PC-9 (cell line): ENCODE measurements around the gene DLEC1. TPM values are rescaled to one million over a fixed set of nuclear protein-coding genes. Genes with fewer than 3 reads are reported as not detected.

Experiments
- BruUV-seq: library from RNA; stranded (reverse); fragments of 400-500 nt; replicated peaks from 2 replicates; lab custom pipeline; 2021; lab: Mats Ljungman, UMichigan
- CTCF ChIA-PET: fragments of 300-600 bp; sonication (Branson Sonifier 250); formaldehyde crosslinking; loops from one replicate; lab custom pipeline; 2022; ENCODE audit warnings: antibody characterized with exemption; lab: Charles Lee
- POLR2A ChIA-PET: fragments of 300-600 bp; sonication (Branson Sonifier 250); formaldehyde crosslinking; loops from one replicate; lab custom pipeline; 2022; ENCODE audit warnings: antibody characterized with exemption; ENCODE audit not compliant: unreplicated experiment; lab: Charles Lee
- DNase-seq, 2 experiments: peaks; one replicate each; pipeline versions ENCODE4 v3.0.0 to v3.0.0-alpha.2; 2015 to 2022; ENCODE audit warnings: mixed read lengths in 1 of 2
- H2AFZ ChIP-seq: fragments of 200-600 bp; sonication (generic); 2 replicates; pipeline ENCODE4 v1.8.1; 2017; ENCODE audit warnings: antibody characterized with exemption
- H3F3A ChIP-seq: fragments of 200-600 bp; sonication (generic); 2 replicates; pipeline ENCODE4 v1.8.1; 2017; ENCODE audit warnings: antibody characterized with exemption, mild to moderate bottlenecking, low read depth; ENCODE audit not compliant: insufficient read depth
- H3K27ac ChIP-seq: fragments of 200-600 bp; sonication (generic); 2 replicates; pipeline ENCODE4 v1.6.1; 2016; ENCODE audit warnings: mixed run types
- H3K27me3 ChIP-seq: fragments of 200-600 bp; sonication (generic); 2 replicates; pipeline ENCODE4 v1.6.1; 2016; ENCODE audit warnings: low read depth, mixed run types; ENCODE audit not compliant: insufficient read depth
- H3K36me3 ChIP-seq: fragments of 200-600 bp; sonication (generic); 2 replicates; pipeline ENCODE4 v1.6.1; 2016; ENCODE audit warnings: low read depth, mixed run types
- H3K4me1 ChIP-seq: fragments of 200-600 bp; sonication (generic); replicated peaks from 2 replicates; pipeline ENCODE4 v1.6.1; 2016; ENCODE audit warnings: mixed run types; ENCODE audit not compliant: insufficient read depth
- H3K4me2 ChIP-seq: fragments of 200-600 bp; sonication (generic); 2 replicates; pipeline ENCODE4 v1.6.1; 2017; ENCODE audit warnings: mixed run types
- H3K4me3 ChIP-seq: fragments of 200-600 bp; sonication (generic); 2 replicates; pipeline ENCODE4 v1.6.1; 2016; ENCODE audit warnings: mixed run types
- H3K79me2 ChIP-seq: fragments of 200-600 bp; sonication (generic); 2 replicates; pipeline ENCODE4 v1.6.1; 2017; ENCODE audit warnings: low read depth, mixed run types
- H3K9me2 ChIP-seq: fragments of 200-600 bp; sonication (generic); 2 replicates; pipeline ENCODE4 v1.8.1; 2017; ENCODE audit warnings: mild to moderate bottlenecking; ENCODE audit not compliant: insufficient read depth
- H3K9me3 ChIP-seq: fragments of 200-600 bp; sonication (generic); 2 replicates; pipeline ENCODE4 v1.8.1; 2016; ENCODE audit warnings: low read depth; ENCODE audit not compliant: insufficient read depth
- H4K20me1 ChIP-seq: fragments of 200-600 bp; sonication (generic); 2 replicates; pipeline ENCODE4 v1.8.1; 2017; ENCODE audit not compliant: insufficient read depth
- EZH2 ChIP-seq: fragments of 200-600 bp; sonication (generic); IDR thresholded peaks from 2 replicates; pipeline ENCODE4 v1.8.0; 2017; ENCODE audit warnings: antibody characterized with exemption, low read depth
- intact Hi-C: fragments of 100-400 bp; cut with micrococcal nuclease; formaldehyde crosslinking; loops from one replicate; pipeline ENCODE4 v1.10.0; 2022; ENCODE audit not compliant: unreplicated experiment
- total RNA-seq: library from RNA; stranded (reverse); gene quantifications from 2 replicates; pipeline ENCODE4 v1.2.3, GENCODE V29; 2021
- TF ChIP-seq, protein P1 (sequence below): fragments of 200-600 bp; sonication (generic); conservative IDR thresholded peaks from 2 replicates; pipeline ENCODE4 v1.6.1; 2017; ENCODE audit warnings: mixed run types, antibody characterized with exemption, mild to moderate bottlenecking, moderate library complexity

DLEC1 gene
- total RNA-seq, 1 experiment from 2014 or later, result 0.35 TPM

DNA sequence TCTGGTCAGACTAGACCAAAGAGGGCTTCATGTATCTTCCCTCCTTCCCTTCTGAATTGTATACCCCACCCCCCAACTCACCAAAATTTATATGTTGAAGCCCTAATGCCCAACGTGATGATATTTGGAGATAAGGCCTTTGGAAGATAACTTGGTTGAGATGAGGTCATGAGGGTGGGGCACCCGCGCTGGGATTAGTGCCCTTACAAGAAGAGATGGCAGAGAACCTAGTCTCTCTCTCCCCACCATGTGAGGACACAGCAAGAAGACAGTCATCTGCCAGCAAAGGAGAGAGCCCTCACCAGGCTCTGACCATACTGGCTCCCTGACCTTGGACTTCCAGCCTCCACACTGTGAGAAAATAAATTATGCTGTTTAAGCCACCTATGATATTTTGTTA, 23.0 kb upstream of the DLEC1 start:
- intact Hi-C loops, result no loop called here
- CTCF ChIA-PET, result interaction anchor here (0.7 kb wide), 1 partner anchor 271 kb away, joined by 3 read pairs; no protein-coding TSS in a partner anchor
- no peak overlapping the region for H2AFZ ChIP-seq
- no TSS peak for BruUV-seq
- POLR2A ChIA-PET, result interaction anchor here (0.6 kb wide), 1 partner anchor 121 kb away, joined by 4 read pairs; the partner anchor contains the start of gene ACAA1
- H4K20me1 ChIP-seq, result no peaks in the 10 kb centered on the region
- H3K36me3 ChIP-seq, result no peaks in the 10 kb centered on the region
- no peak overlapping the region for H3K4me2 ChIP-seq
- no peaks in the 10 kb centered on the region for H3K79me2 ChIP-seq
- H3K4me1 ChIP-seq, result no peaks in the 10 kb centered on the region
- DNase-seq, result no peak
- no peaks in the 10 kb centered on the region for H3K9me2 ChIP-seq
- H3F3A ChIP-seq, result no peaks in the 10 kb centered on the region
- no peaks in the 10 kb centered on the region for H3K9me3 ChIP-seq
- H3K27ac ChIP-seq, result no peak overlapping the region
- H3K27me3 ChIP-seq, result no peaks in the 10 kb centered on the region
- no peak overlapping the region for H3K4me3 ChIP-seq
- no peak for TF ChIP-seq EZH2
- TF ChIP-seq, protein P1, sequence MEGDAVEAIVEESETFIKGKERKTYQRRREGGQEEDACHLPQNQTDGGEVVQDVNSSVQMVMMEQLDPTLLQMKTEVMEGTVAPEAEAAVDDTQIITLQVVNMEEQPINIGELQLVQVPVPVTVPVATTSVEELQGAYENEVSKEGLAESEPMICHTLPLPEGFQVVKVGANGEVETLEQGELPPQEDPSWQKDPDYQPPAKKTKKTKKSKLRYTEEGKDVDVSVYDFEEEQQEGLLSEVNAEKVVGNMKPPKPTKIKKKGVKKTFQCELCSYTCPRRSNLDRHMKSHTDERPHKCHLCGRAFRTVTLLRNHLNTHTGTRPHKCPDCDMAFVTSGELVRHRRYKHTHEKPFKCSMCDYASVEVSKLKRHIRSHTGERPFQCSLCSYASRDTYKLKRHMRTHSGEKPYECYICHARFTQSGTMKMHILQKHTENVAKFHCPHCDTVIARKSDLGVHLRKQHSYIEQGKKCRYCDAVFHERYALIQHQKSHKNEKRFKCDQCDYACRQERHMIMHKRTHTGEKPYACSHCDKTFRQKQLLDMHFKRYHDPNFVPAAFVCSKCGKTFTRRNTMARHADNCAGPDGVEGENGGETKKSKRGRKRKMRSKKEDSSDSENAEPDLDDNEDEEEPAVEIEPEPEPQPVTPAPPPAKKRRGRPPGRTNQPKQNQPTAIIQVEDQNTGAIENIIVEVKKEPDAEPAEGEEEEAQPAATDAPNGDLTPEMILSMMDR, result no peak

DNA sequence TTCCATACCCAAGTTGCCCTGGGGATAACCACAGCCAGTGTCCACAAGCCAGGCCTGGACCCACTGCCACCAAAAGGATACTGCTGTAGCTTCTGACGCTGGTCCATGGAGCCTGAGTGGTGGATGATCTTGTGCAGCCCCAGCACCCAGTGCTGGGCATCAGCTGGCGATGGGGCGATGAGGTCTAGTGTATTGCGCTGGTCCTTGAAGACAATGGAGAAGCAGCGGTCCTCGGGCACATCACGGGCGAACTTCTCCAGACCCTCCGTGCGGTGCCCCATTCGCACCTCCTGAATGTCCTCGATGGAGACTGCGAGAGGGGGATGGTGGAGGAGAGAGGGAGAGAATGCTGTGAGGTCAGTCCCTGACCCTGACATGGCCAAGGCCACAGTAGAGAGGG, 22.6 kb upstream of the DLEC1 start:
- Histone ChIP-seq H3K36me3 (no peaks in the 10 kb centered on the region), H3F3A (no peaks in the 10 kb centered on the region), H3K27ac (no peak overlapping the region), H3K4me1 (no peaks in the 10 kb centered on the region), H3K27me3 (no peaks in the 10 kb centered on the region), H3K9me3 (no peaks in the 10 kb centered on the region), H3K9me2 (no peaks in the 10 kb centered on the region), H4K20me1 (no peaks in the 10 kb centered on the region), H3K4me2 (no peak overlapping the region), H3K4me3 (no peak overlapping the region), H2AFZ (no peak overlapping the region), H3K79me2 (no peaks in the 10 kb centered on the region)
- POLR2A ChIA-PET, result no interaction called here
- no peak for TF ChIP-seq EZH2
- TF ChIP-seq, protein P1, result no peak
- BruUV-seq, result no TSS peak
- CTCF ChIA-PET, result no interaction called here
- no peak for DNase-seq
- intact Hi-C loops, result no loop called here

DNA sequence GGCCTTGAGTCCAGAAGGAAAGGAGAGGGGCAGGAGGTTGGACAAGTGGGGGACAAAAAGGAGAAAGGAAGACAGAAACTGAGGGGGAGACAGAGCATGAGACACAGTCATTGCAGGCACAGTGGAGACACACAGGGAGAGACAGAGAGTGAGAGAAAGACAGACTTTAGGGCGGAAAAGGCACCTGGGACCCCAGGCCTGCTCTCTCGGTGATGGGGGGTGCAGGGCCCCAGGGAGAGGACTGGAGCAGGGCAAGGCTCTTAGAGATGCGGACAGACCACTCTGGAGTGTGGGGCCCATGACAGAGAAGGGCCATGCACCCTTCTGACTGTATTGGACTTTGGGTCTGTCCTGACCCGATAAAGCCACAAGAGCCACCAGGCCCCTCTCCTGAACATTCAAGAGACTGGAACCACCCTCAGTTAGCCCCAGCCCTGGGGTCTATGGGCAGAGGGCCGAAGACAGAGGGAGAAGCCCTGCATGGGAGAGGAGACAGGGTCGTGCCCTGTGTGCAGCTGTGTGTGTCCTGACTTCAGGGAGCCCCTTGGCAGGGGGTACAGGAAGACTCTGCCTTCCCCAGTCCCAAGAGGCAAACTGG, 22.1 kb upstream of the DLEC1 start:
- H3K9me3 ChIP-seq, result no peaks in the 10 kb centered on the region
- no peak for DNase-seq
- H3K9me2 ChIP-seq, result no peaks in the 10 kb centered on the region
- CTCF ChIA-PET, result interaction anchor here (0.6 kb wide), 1 partner anchor 626 kb away, joined by 3 read pairs; no protein-coding TSS in a partner anchor
- intact Hi-C loops, result no loop called here
- POLR2A ChIA-PET, result no interaction called here
- no peaks in the 10 kb centered on the region for H3K36me3 ChIP-seq
- BruUV-seq, result no TSS peak
- H4K20me1 ChIP-seq, result no peaks in the 10 kb centered on the region
- H3K4me2 ChIP-seq, result no peak overlapping the region
- H3K4me3 ChIP-seq, result no peak overlapping the region
- H3K27me3 ChIP-seq, result no peaks in the 10 kb centered on the region
- no peak overlapping the region for H3K27ac ChIP-seq
- H2AFZ ChIP-seq, result no peak overlapping the region
- no peak for TF ChIP-seq EZH2
- TF ChIP-seq, protein P1, result no peak
- no peaks in the 10 kb centered on the region for H3F3A ChIP-seq
- no peaks in the 10 kb centered on the region for H3K79me2 ChIP-seq
- H3K4me1 ChIP-seq, result no peaks in the 10 kb centered on the region
